ENCODE data around the gene PPP1R3C. TPM values are rescaled to one million over a fixed set of nuclear protein-coding genes. Genes with fewer than 3 reads are reported as not detected.

Gene PPP1R3C
- total RNA-seq, 4 donors from 2014 or later, result 1.7 to 8.8 (median 5.1) TPM

- TF ChIP-seq CTCF (IDR thresholded peaks at IDR 0.05; ENCODE audit: low read depth), result no peak
These were observed 10.2 kb upstream of the PPP1R3C start for GRCh38 chr10:91642831-91643692.

GRCh38 chr10:91636892-91637291, 4.0 kb upstream of the PPP1R3C start:
- no peak for TF ChIP-seq CTCF (IDR thresholded peaks at IDR 0.05; ENCODE audit: low read depth)

GRCh38 chr10:91635401-91636400, 2.8 kb upstream of the PPP1R3C start:
- TF ChIP-seq CTCF (IDR thresholded peaks at IDR 0.05; ENCODE audit: low read depth), result no peak

GRCh38 chr10:91634898-91635297, 2.0 kb upstream of the PPP1R3C start:
- TF ChIP-seq CTCF (IDR thresholded peaks at IDR 0.05; ENCODE audit: low read depth), result no peak

GRCh38 chr10:91634246-91634645, 1.4 kb upstream of the PPP1R3C start:
- no peak for TF ChIP-seq CTCF (IDR thresholded peaks at IDR 0.05; ENCODE audit: low read depth)

- no peak for TF ChIP-seq CTCF (IDR thresholded peaks at IDR 0.05; ENCODE audit: low read depth)
These were observed 2.2 kb downstream of the PPP1R3C start for GRCh38 chr10:91630625-91631024.

Measured in subcutaneous adipose tissue (tissue), 4 donors.